Smooth muscle cell (in vitro differentiated cells): ENCODE measurements around the gene PRDM2. TPM values are rescaled to one million over a fixed set of nuclear protein-coding genes. Genes with fewer than 3 reads are reported as not detected.
A peak's percentile ranks its signal among the peaks of the same experiment; 100 is the strongest.

Source experiments
- DNase-seq: peaks from one replicate; lab custom pipeline; 2025; ENCODE audit not compliant: unreplicated experiment; lab: John Stamatoyannopoulos, UW
- H2AFZ ChIP-seq: fragments of 200-600 bp; sonication (generic); 2 replicates; pipeline ENCODE4 v1.6.0; 2016; ENCODE audit warnings: antibody characterized with exemption, low read depth, mild to moderate bottlenecking
- H3F3A ChIP-seq: fragments of 200-600 bp; sonication (generic); 2 replicates; pipeline ENCODE4 v1.6.0; 2017; ENCODE audit warnings: antibody characterized with exemption, low read depth
- H3K27ac ChIP-seq: fragments of 200-600 bp; sonication (generic); 2 replicates; pipeline ENCODE4 v1.5.1; 2016; ENCODE audit warnings: low read depth, mild to moderate bottlenecking
- H3K27me3 ChIP-seq: fragments of 200-600 bp; sonication (generic); 2 replicates; pipeline ENCODE4 v1.6.1; 2016; ENCODE audit warnings: low read depth, mild to moderate bottlenecking
- H3K36me3 ChIP-seq: fragments of 200-600 bp; sonication (generic); 2 replicates; pipeline ENCODE4 v1.5.1; 2016; ENCODE audit warnings: low read depth
- H3K4me1 ChIP-seq: fragments of 200-600 bp; sonication (generic); 2 replicates; pipeline ENCODE4 v1.5.1; 2016; ENCODE audit warnings: low read depth
- H3K4me2 ChIP-seq: fragments of 200-600 bp; sonication (generic); 2 replicates; pipeline ENCODE4 v1.6.0; 2016; ENCODE audit warnings: mild to moderate bottlenecking
- H3K4me3 ChIP-seq: fragments of 200-600 bp; sonication (generic); 2 replicates; pipeline ENCODE4 v1.5.1; 2016; ENCODE audit warnings: mild to moderate bottlenecking
- H3K79me2 ChIP-seq: fragments of 200-600 bp; sonication (generic); 2 replicates; pipeline ENCODE4 v1.6.0; 2016; ENCODE audit warnings: low read depth, mild to moderate bottlenecking
- H3K9ac ChIP-seq: fragments of 200-600 bp; sonication (generic); 2 replicates; pipeline ENCODE4 v1.6.0; 2016; ENCODE audit warnings: low read depth
- H3K9me3 ChIP-seq: fragments of 200-600 bp; sonication (generic); replicated peaks from 2 replicates; pipeline ENCODE4 v1.5.1; 2016; ENCODE audit warnings: low read depth
- H4K20me1 ChIP-seq: fragments of 200-600 bp; sonication (generic); 2 replicates; pipeline ENCODE4 v1.6.0; 2016; ENCODE audit warnings: low read depth
- CTCF ChIP-seq: fragments of 200-600 bp; sonication (generic); IDR thresholded peaks from 2 replicates; pipeline ENCODE4 v1.5.1; 2017; ENCODE audit warnings: borderline replicate concordance, mild to moderate bottlenecking, antibody characterized with exemption; ENCODE audit not compliant: insufficient read depth, poor library complexity, severe bottlenecking
- WGBS: methylation state at CpG from one replicate; pipeline ENCODE4 v1.1.7; 2016; ENCODE audit warnings: low lambda C conversion rate; 5-methylcytosine and 5-hydroxymethylcytosine counted together
- polyA plus RNA-seq: library from polyadenylated mRNA; unstranded; fragments of >200 nt; fragmentation: Nextera tagmentation; extraction: Ambion mirVana; gene quantifications from 2 replicates; pipeline ENCODE4 v1.2.1, GENCODE V29; 2016
- total RNA-seq: library from RNA; depleted of rRNA; stranded (reverse); fragments of >200 nt; gene quantifications from 2 replicates; pipeline ENCODE4 v1.2.3, GENCODE V29; 2014

Gene PRDM2
- total and polyA plus RNA-seq, 2 experiments from 2014 or later, result 19.8 to 20.0 TPM

DNA sequence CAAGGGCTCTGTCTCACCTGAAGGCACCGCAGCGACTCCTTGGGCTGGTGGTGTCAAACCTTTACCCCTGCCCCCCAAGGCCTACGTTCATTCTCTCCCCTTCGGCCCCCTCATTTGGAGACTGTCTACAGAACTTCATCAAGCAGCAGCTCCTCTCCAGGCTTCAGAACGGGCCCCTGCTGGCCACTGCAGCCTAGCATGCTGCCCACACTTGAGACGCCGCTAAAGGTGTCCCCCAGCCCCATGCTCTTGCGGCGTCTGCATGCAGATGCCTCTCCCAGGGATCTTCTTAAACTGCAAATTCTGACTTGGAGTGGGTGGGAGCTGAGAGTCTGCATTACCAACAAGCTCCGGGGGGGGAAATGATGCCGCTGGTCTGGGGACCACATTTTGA is 104.2 kb downstream of the PRDM2 start:
- Histone ChIP-seq H3K36me3 (no peaks in the 10 kb centered on the region), H3K4me1 (no peaks in the 10 kb centered on the region), H3K4me2 (no peak overlapping the region), H3K9me3 (no peaks in the 10 kb centered on the region), H2AFZ (no peak overlapping the region), H3K27me3 (no peaks in the 10 kb centered on the region), H3K4me3 (no peak overlapping the region), H3K27ac (no peak overlapping the region), H4K20me1 (peaks cover 88% of the 10 kb centered on the region), H3K79me2 (no peaks in the 10 kb centered on the region), H3F3A (no peaks in the 10 kb centered on the region), H3K9ac (no peak overlapping the region)
- TF ChIP-seq CTCF, result no peak
- 92% methylated on average over 11 of the region's 11 CpGs for WGBS
- no peak for DNase-seq

- no peaks in the 10 kb centered on the region for H3K27me3 ChIP-seq
- TF ChIP-seq CTCF, result no peak
- WGBS, result 95% methylated on average over 5 of the region's 5 CpGs
- H3F3A ChIP-seq, result no peaks in the 10 kb centered on the region
- no peak overlapping the region for H3K4me3 ChIP-seq
- no peak overlapping the region for H3K27ac ChIP-seq
- no peaks in the 10 kb centered on the region for H3K36me3 ChIP-seq
- no peak overlapping the region for H2AFZ ChIP-seq
- peaks cover 85% of the 10 kb centered on the region for H4K20me1 ChIP-seq
- H3K4me2 ChIP-seq, result no peak overlapping the region
- no peaks in the 10 kb centered on the region for H3K79me2 ChIP-seq
- no peak for DNase-seq
- H3K9ac ChIP-seq, result no peak overlapping the region
- H3K4me1 ChIP-seq, result no peaks in the 10 kb centered on the region
- H3K9me3 ChIP-seq, result no peaks in the 10 kb centered on the region
Measured at GRCh38 chr1:13805431-13805830, 105.4 kb downstream of the PRDM2 start.

GRCh38 chr1:13806108-13806507 is 106.1 kb downstream of the PRDM2 start:
- Histone ChIP-seq H3K9ac (no peak overlapping the region), H3K4me2 (no peak overlapping the region), H3K79me2 (no peaks in the 10 kb centered on the region), H2AFZ (no peak overlapping the region), H3K4me1 (no peaks in the 10 kb centered on the region), H3K9me3 (no peaks in the 10 kb centered on the region), H3K4me3 (no peak overlapping the region), H3F3A (no peaks in the 10 kb centered on the region), H3K27ac (no peak overlapping the region), H3K36me3 (no peaks in the 10 kb centered on the region), H3K27me3 (no peaks in the 10 kb centered on the region), H4K20me1 (peaks cover 84% of the 10 kb centered on the region)
- 95% methylated on average over 12 of the region's 13 CpGs for WGBS
- no peak for TF ChIP-seq CTCF
- DNase-seq, result no peak

DNA sequence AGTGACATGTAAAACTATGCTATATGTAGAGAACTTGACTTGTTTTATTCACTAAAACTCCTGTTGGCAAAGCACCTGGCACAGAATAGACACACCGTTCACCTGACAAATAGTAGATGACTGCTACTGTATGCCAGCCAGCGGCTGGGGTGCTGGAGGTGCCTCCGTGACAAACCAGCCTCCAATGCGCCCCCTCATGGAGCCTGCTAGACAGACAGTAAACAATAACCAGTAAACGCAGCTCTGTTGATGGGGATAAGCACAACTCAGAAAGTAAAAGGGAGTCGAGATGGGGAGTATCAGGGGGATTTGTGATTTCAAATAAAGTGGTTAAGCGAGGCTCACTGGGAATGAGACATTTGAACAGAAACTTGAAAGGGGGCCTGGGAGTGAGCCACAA is 107.2 kb downstream of the PRDM2 start:
- H3K36me3 ChIP-seq, result no peaks in the 10 kb centered on the region
- H3K4me3 ChIP-seq, result no peak overlapping the region
- H3K4me2 ChIP-seq, result no peak overlapping the region
- H2AFZ ChIP-seq, result no peak overlapping the region
- peak; percentile 38 for TF ChIP-seq CTCF
- no peaks in the 10 kb centered on the region for H3K79me2 ChIP-seq
- no peaks in the 10 kb centered on the region for H3K9me3 ChIP-seq
- no peaks in the 10 kb centered on the region for H3K27me3 ChIP-seq
- no peak for DNase-seq
- H3K9ac ChIP-seq, result no peak overlapping the region
- H3K27ac ChIP-seq, result no peak overlapping the region
- WGBS, result 46% methylated on average over 7 of the region's 7 CpGs
- H4K20me1 ChIP-seq, result peaks cover 84% of the 10 kb centered on the region
- no peaks in the 10 kb centered on the region for H3F3A ChIP-seq
- no peaks in the 10 kb centered on the region for H3K4me1 ChIP-seq
